Activated naive CD4-positive, alpha-beta T cell treated with anti-CD3 and anti-CD28 coated beads for 36 hours (primary cell): Measurements from ENCODE around the gene FOXN3. TPM values are rescaled to one million over a fixed set of nuclear protein-coding genes. Genes with fewer than 3 reads are reported as not detected.
"Not testable (repeated sequence)": the region's sequence is repeated elsewhere in the genome, so short reads cannot be mapped to it uniquely, and the experiment has no call there.

Experiments used
- CTCF ChIA-PET: fragments of 350-600 bp; sonication (Branson Sonifier 250); formaldehyde crosslinking; loops from one replicate; lab custom pipeline; 2021; ENCODE audit warnings: antibody characterized with exemption; lab: Charles Lee
- DNase-seq: peaks from one replicate; pipeline ENCODE4 v3.0.0-alpha.2; 2020
- H3K27ac Mint-ChIP-seq: one replicate; pipeline ENCODE4 v1.8.0; 2021; ENCODE audit warnings: mild to moderate bottlenecking, mixed read lengths
- H3K27me3 Mint-ChIP-seq: one replicate; pipeline ENCODE4 v1.8.0; 2021; ENCODE audit warnings: low read depth, mixed read lengths
- H3K36me3 Mint-ChIP-seq: one replicate; pipeline ENCODE4 v1.8.0; 2021; ENCODE audit warnings: low read depth, mixed read lengths
- H3K4me1 Mint-ChIP-seq: one replicate; pipeline ENCODE4 v1.8.0; 2021; ENCODE audit warnings: low read depth, mixed read lengths
- H3K4me3 Mint-ChIP-seq: one replicate; pipeline ENCODE4 v1.8.0; 2021; ENCODE audit warnings: mild to moderate bottlenecking, moderate library complexity, mixed read lengths
- H3K9me3 Mint-ChIP-seq: one replicate; pipeline ENCODE4 v1.8.0; 2021; ENCODE audit warnings: mixed read lengths
- intact Hi-C: fragments of 100-400 bp; cut with micrococcal nuclease; formaldehyde crosslinking; loops from one replicate; pipeline ENCODE4 v1.15.1; 2023
- total RNA-seq, 2 experiments: library from RNA; stranded (reverse); gene quantifications; one replicate each; pipeline ENCODE4 v1.2.3, GENCODE V29; 2021

Gene FOXN3
- total RNA-seq, 2 experiments from 2014 or later, result 64.6 to 65.0 TPM

DNA sequence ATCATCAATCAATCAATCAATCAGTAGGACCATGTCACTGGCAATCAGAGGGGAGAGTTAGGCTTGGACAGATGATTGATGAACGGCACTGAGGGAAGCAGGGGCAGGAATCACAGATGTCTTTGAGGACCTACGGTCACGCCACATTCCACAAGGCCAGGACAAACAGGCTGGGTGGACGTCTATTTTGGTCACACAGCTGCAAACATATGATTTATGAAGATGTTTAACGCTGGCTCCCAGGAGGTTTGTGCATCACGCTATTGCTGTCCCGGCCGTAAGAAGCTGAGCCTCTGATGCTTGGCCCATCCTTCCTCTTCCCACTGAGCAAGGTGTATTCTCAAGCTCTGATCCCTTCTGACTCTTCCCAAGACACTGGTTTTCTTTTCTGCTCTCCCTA, 160.8 kb downstream of the FOXN3 start:
- no peaks in the 10 kb centered on the region for H3K27me3 Mint-ChIP-seq
- H3K4me1 Mint-ChIP-seq, result peaks cover 30% of the 10 kb centered on the region
- no peak overlapping the region for H3K27ac Mint-ChIP-seq
- CTCF ChIA-PET, result no interaction called here
- no peak overlapping the region for H3K4me3 Mint-ChIP-seq
- H3K36me3 Mint-ChIP-seq, result peaks cover 26% of the 10 kb centered on the region
- no peaks in the 10 kb centered on the region for H3K9me3 Mint-ChIP-seq
- intact Hi-C loops, result no loop called here
- DNase-seq, result no peak

DNA sequence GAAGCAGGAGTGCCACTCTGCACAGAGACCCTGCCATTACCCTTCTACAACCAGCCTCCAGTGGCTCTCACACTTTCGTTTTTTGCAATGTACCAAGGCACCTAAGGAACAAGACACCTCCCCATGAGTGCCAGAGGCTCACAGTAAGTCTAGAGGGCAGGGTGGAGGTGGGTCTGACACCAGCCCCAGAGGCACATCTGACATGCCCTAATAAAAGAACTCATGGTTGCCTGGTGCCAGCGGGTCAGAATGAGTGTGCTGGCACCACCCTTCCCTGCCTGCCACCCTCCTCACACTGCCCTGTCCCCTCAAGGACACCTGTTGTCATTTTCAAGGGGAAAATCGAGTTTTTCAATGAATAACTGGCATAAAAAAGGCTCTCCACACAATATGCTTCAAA, 161.2 kb downstream of the FOXN3 start:
- Mint-ChIP-seq H3K27ac (no peak overlapping the region), H3K4me3 (no peak overlapping the region), H3K27me3 (no peaks in the 10 kb centered on the region), H3K4me1 (peaks cover 34% of the 10 kb centered on the region), H3K36me3 (peaks cover 30% of the 10 kb centered on the region), H3K9me3 (peaks cover 3% of the 10 kb centered on the region)
- no peak for DNase-seq
- CTCF ChIA-PET, result no interaction called here
- intact Hi-C loops, result no loop called here

DNA sequence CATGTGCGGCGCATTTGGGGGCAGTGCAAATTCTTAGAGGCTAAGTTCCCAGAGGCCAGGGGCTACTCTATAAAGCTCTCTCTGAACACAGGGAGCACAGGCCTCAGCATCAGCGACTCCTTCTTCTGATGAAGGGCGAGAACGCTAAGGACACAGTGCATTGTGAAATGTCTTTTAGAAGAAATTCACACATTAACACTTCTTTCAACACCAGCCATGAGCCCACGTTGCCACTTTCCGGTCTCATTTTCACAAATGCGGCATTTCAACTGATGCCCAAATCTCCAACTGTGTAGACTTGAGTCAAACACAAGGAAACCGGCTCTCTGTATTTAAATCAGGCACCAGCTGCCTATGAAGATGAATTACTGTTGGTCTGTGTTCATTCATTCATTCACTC, 162.0 kb downstream of the FOXN3 start:
- peaks cover 8% of the 10 kb centered on the region for H3K9me3 Mint-ChIP-seq
- no peak for DNase-seq
- CTCF ChIA-PET, result no interaction called here
- H3K27ac Mint-ChIP-seq, result no peak overlapping the region
- H3K27me3 Mint-ChIP-seq, result no peaks in the 10 kb centered on the region
- peaks cover 37% of the 10 kb centered on the region for H3K36me3 Mint-ChIP-seq
- intact Hi-C loops, result no loop called here
- peaks cover 40% of the 10 kb centered on the region for H3K4me1 Mint-ChIP-seq
- no peak overlapping the region for H3K4me3 Mint-ChIP-seq

- intact Hi-C loops, result no loop called here
- Mint-ChIP-seq H3K27ac (no peak overlapping the region), H3K4me3 (no peak overlapping the region), H3K9me3 (peaks cover 8% of the 10 kb centered on the region), H3K4me1 (peaks cover 41% of the 10 kb centered on the region), H3K36me3 (peaks cover 37% of the 10 kb centered on the region), H3K27me3 (no peaks in the 10 kb centered on the region)
- DNase-seq, result no peak
- CTCF ChIA-PET, result no interaction called here
Observed at GRCh38 chr14:89254166-89254909, 162.7 kb downstream of the FOXN3 start.

- no peak for DNase-seq
- Mint-ChIP-seq H3K9me3 (peaks cover 8% of the 10 kb centered on the region), H3K27ac (no peak overlapping the region), H3K4me1 (peaks cover 36% of the 10 kb centered on the region), H3K36me3 (peaks cover 31% of the 10 kb centered on the region), H3K4me3 (no peak overlapping the region), H3K27me3 (no peaks in the 10 kb centered on the region)
- intact Hi-C loops, result no loop called here
- CTCF ChIA-PET, result no interaction called here
Observed at GRCh38 chr14:89252887-89253532, 164.0 kb downstream of the FOXN3 start.

DNA sequence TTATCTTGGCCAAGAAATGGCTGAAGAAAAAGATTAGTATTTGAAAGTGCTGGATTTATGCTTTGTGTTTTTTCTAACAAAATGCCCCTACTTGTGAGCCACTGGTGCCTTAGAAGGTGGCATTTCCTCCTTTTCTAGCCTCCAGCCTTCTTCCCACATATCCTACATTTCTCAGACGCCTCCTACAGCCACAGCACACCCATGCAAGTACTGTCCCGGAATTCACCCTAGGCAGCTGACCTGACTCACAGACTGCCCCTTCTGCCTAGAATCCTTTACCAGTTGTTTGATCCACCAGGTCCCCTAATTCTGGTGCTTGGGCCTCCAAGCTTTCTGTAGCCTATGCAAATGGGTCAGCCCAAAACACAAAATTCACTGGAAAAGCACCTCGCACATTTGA, 166.0 kb downstream of the FOXN3 start:
- Mint-ChIP-seq H3K4me3 (no peak overlapping the region), H3K4me1 (peaks cover 40% of the 10 kb centered on the region), H3K36me3 (peaks cover 32% of the 10 kb centered on the region), H3K27ac (no peak overlapping the region), H3K27me3 (no peaks in the 10 kb centered on the region), H3K9me3 (peaks cover 8% of the 10 kb centered on the region)
- no peak for DNase-seq
- CTCF ChIA-PET, result interaction anchor here (0.6 kb wide), 1 partner anchor 415 kb away, joined by 3 read pairs; no protein-coding TSS in a partner anchor
- intact Hi-C loops, result no loop called here

DNA sequence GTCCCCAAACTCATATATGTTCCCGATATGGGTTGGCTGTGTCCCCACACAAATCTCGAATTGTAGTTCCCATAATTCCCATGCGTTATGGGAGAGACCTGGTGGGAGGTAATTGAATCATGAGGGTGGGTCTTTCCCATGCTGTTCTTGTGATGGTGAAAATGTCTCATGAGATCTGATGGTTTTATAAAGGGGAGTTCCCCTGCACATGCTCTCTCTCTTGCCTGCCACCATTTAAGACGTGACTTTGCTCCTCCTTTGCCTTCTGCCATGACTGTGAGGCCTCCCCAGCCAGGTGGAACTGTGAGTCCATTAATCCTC, 166.4 kb downstream of the FOXN3 start:
- intact Hi-C loops, H3K9me3 Mint-ChIP-seq, H3K27ac Mint-ChIP-seq, DNase-seq, H3K27me3 Mint-ChIP-seq, CTCF ChIA-PET, H3K4me3 Mint-ChIP-seq: not testable (repeated sequence)
- Mint-ChIP-seq H3K36me3 (peaks cover 32% of the 10 kb centered on the region), H3K4me1 (peaks cover 41% of the 10 kb centered on the region)

- Mint-ChIP-seq H3K4me3 (no peak overlapping the region), H3K9me3 (peaks cover 8% of the 10 kb centered on the region), H3K36me3 (peaks cover 32% of the 10 kb centered on the region), H3K4me1 (peaks cover 45% of the 10 kb centered on the region), H3K27ac (no peak overlapping the region), H3K27me3 (no peaks in the 10 kb centered on the region)
- intact Hi-C loops, result no loop called here
- DNase-seq, result no peak
- CTCF ChIA-PET, result no interaction called here
Observed at GRCh38 chr14:89249972-89250654, 166.9 kb downstream of the FOXN3 start.

DNA sequence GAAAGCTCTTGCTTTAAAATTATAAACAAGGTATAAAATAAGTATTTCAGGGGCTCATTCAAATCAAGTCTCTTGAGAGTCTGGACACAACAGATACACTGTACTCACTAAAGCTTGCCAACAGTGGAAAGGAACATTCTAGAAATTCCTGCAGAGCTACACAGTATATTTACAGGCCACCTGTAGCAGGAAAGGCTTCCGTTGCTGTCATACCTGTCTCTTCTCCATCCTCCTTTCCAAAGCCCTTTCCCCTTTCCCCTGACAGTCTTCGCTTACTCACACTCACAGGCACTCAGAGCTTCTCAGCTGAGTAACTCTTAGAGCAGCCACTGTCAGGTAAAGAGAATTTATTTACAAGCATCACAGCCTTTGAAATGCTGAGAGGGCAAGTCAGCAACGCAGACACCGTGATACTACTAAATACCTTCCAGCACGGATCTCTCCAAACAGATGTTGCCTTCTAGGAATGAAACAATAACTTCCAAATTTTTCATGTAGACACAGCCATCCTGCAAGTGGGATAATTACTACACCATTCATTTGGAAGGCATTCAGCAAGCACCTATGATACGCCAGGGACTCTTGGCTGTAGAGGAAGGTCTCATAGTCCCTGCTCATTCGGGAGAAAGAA, 167.9 kb downstream of the FOXN3 start:
- intact Hi-C loops, result no loop called here
- Mint-ChIP-seq H3K36me3 (peaks cover 28% of the 10 kb centered on the region), H3K4me1 (peaks cover 48% of the 10 kb centered on the region), H3K27ac (no peak overlapping the region), H3K4me3 (no peak overlapping the region), H3K27me3 (no peaks in the 10 kb centered on the region), H3K9me3 (peaks cover 8% of the 10 kb centered on the region)
- CTCF ChIA-PET, result no interaction called here
- DNase-seq, result no peak

DNA sequence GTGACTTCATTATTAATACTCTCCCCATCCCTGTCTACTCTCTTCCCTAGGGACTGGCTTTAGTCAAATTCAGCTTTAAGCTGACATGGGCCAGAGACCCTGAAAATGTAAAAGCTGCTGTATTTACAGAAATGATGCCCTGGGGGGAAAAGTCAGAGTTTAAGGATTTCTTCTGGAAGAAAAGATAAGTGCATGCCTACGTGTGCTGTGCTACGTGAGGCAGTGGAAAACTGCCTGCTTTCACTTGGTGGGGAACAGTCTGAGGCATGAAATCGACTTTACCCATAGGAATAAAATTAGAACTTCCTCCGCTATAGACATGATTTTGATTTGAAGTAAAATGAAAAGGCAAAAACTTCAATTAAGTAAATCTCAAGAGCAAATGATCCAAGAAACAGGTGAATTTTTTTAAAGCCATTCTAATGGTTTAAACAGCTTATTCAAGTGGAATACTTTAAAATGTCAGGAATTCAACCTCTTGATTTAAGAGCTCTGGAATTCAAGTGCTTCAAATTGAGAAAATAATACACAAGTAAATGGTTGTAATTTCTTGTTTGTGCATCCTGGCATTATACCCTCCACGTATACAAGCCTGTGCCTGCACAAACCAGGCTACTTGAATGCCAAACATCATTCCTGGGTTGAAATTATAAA, 168.5 kb downstream of the FOXN3 start:
- CTCF ChIA-PET, result no interaction called here
- Mint-ChIP-seq H3K36me3 (peaks cover 23% of the 10 kb centered on the region), H3K4me1 (peaks cover 50% of the 10 kb centered on the region), H3K27me3 (no peaks in the 10 kb centered on the region), H3K27ac (no peak overlapping the region), H3K4me3 (no peak overlapping the region), H3K9me3 (peaks cover 8% of the 10 kb centered on the region)
- intact Hi-C loops, result no loop called here
- DNase-seq, result no peak

DNA sequence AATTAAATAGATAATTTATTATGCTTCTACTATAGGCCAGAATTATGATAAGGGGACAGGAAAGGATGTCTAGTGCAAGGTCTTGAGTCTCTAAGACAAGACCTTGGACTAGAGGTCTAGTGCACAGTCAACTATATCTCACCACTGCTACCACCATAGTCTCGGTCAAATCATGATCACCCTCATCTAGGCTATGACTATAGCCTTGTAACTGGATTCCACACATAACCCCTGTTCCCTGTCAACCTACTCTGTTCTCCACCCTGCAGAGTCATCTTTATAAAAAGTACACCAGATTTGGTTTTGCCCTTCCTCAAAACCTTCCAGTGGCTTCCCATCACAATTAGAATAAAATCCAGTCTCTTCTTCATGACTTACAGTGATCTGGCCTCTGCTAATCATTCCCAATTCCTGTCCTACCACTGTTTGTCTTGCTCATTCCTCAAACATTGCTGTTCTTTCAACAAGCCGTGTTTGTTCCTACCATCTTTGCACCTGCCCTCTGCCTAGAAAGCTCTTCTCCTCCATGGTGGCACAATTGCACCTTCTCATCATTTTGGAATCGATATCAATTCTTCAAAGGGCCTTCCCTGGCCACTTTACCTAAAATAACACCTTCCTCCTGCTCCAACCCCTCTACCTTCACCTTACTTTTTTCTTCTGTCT, 169.4 kb downstream of the FOXN3 start:
- CTCF ChIA-PET, result no interaction called here
- Mint-ChIP-seq H3K27ac (no peak overlapping the region), H3K36me3 (peaks cover 15% of the 10 kb centered on the region), H3K4me3 (no peak overlapping the region), H3K4me1 (peaks cover 51% of the 10 kb centered on the region), H3K9me3 (peaks cover 8% of the 10 kb centered on the region), H3K27me3 (no peaks in the 10 kb centered on the region)
- intact Hi-C loops, result no loop called here
- DNase-seq, result no peak

DNA sequence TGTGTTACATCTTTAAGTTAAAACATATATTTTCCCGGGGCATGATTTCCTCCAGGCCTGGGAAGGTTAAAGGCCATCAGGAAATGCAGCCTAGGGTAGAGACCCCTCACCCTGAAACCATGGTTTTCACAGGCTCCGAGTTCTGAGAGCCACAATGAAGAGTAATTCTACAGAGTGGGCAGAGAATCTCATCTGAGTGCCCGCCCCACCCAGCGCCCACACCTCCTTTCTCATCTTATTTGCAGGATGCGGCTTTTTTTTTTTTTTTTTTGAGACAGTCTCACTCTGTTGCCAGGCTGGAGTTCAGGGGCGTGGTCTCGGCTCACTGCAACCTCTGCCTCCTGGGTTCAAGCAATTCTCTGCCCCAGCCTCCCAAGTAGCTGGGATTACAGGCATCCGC, 170.7 kb downstream of the FOXN3 start:
- no peak for DNase-seq
- intact Hi-C loops, result no loop called here
- Mint-ChIP-seq H3K9me3 (peaks cover 8% of the 10 kb centered on the region), H3K36me3 (peaks cover 15% of the 10 kb centered on the region), H3K27ac (no peak overlapping the region), H3K4me3 (no peak overlapping the region), H3K4me1 (peaks cover 56% of the 10 kb centered on the region), H3K27me3 (no peaks in the 10 kb centered on the region)
- CTCF ChIA-PET, result no interaction called here
